Activated B cell treated with CpG ODN at 0.5 μM for 24 hours (primary cell): Measurements from ENCODE around the gene ZNF175. TPM values are rescaled to one million over a fixed set of nuclear protein-coding genes. Genes with fewer than 3 reads are reported as not detected.

Source experiments
- ATAC-seq: fragments of 200-7000 bp; cut with Tn5 transposase; one replicate; pipeline ENCODE4 v1.10.0; 2021; ENCODE audit warnings: low read depth, mild to moderate bottlenecking, moderate library complexity
- CTCF ChIA-PET: fragments of 350-600 bp; sonication (Branson Sonifier 250); formaldehyde crosslinking; loops from one replicate; lab custom pipeline; 2021; ENCODE audit warnings: antibody characterized with exemption; lab: Charles Lee
- POLR2A ChIA-PET: fragments of 350-600 bp; sonication (Branson Sonifier 250); formaldehyde crosslinking; loops from one replicate; lab custom pipeline; 2021; ENCODE audit warnings: antibody characterized with exemption; lab: Charles Lee
- DNase-seq: peaks from one replicate; pipeline ENCODE4 v3.0.0; 2022
- H3K27ac Mint-ChIP-seq: one replicate; pipeline ENCODE4 v1.8.0; 2020; ENCODE audit warnings: mixed read lengths
- H3K27me3 Mint-ChIP-seq: one replicate; pipeline ENCODE4 v1.8.0; 2021; ENCODE audit warnings: mixed read lengths
- H3K36me3 Mint-ChIP-seq: one replicate; pipeline ENCODE4 v1.8.0; 2021; ENCODE audit warnings: low read depth, mixed read lengths
- H3K4me1 Mint-ChIP-seq: one replicate; pipeline ENCODE4 v1.8.0; 2021; ENCODE audit warnings: mixed read lengths
- H3K4me3 Mint-ChIP-seq: one replicate; pipeline ENCODE4 v1.8.0; 2020; ENCODE audit warnings: mild to moderate bottlenecking, mixed read lengths
- H3K9me3 Mint-ChIP-seq: one replicate; pipeline ENCODE4 v1.8.0; 2020; ENCODE audit warnings: mixed read lengths
- CTCF ChIP-seq: fragments of 200-600 bp; IDR thresholded peaks from one replicate; pipeline ENCODE4 v1.8.0; 2022; ENCODE audit warnings: antibody characterized with exemption, mild to moderate bottlenecking
- intact Hi-C: fragments of 100-400 bp; cut with micrococcal nuclease; formaldehyde crosslinking; loops from one replicate; pipeline ENCODE4 v1.15.1; 2024
- total RNA-seq: library from RNA; stranded (reverse); gene quantifications from 2 replicates; pipeline ENCODE4 v1.2.3, GENCODE V29; 2022

ZNF175 gene
- total RNA-seq, 1 donor from 2014 or later = 23.6 TPM

GRCh38 chr19:51566489-51567100, 4.5 kb upstream of the ZNF175 start:
- Mint-ChIP-seq H3K9me3 (no peaks in the 10 kb centered on the region), H3K36me3 (peaks cover 7% of the 10 kb centered on the region), H3K27me3 (no peaks in the 10 kb centered on the region), H3K4me3 (no peak overlapping the region), H3K4me1 (peaks cover 40% of the 10 kb centered on the region), H3K27ac (no peak overlapping the region)
- DNase-seq (no peak), ATAC-seq (no peak)
- ChIA-PET CTCF (interaction anchor here (1.6 kb wide), 1 partner anchor 14 kb away, joined by 5 read pairs; no protein-coding TSS in a partner anchor), POLR2A (interaction anchor here (1.0 kb wide), 1 partner anchor 36 kb away, joined by 3 read pairs; no protein-coding TSS in a partner anchor)
- intact Hi-C loops = no loop called here
- no peak for TF ChIP-seq CTCF

- no peaks in the 10 kb centered on the region for H3K9me3 Mint-ChIP-seq
- DNase-seq (no peak), ATAC-seq (no peak)
- H3K36me3 Mint-ChIP-seq = peaks cover 11% of the 10 kb centered on the region
- ChIA-PET CTCF (no interaction called here), POLR2A (no interaction called here)
- TF ChIP-seq CTCF = no peak
- no peaks in the 10 kb centered on the region for H3K27me3 Mint-ChIP-seq
- no peak overlapping the region for H3K27ac Mint-ChIP-seq
- H3K4me3 Mint-ChIP-seq = no peak overlapping the region
- intact Hi-C loops = no loop called here
- H3K4me1 Mint-ChIP-seq = peaks cover 48% of the 10 kb centered on the region
These were observed 3.5 kb upstream of the ZNF175 start for GRCh38 chr19:51567583-51567982.

GRCh38 chr19:51568456-51568855, 2.6 kb upstream of the ZNF175 start:
- TF ChIP-seq CTCF = no peak
- Mint-ChIP-seq H3K4me3 (no peak overlapping the region), H3K27ac (no peak overlapping the region), H3K27me3 (no peaks in the 10 kb centered on the region), H3K9me3 (no peaks in the 10 kb centered on the region), H3K4me1 (peaks cover 55% of the 10 kb centered on the region), H3K36me3 (peaks cover 17% of the 10 kb centered on the region)
- ATAC-seq (no peak), DNase-seq (no peak)
- intact Hi-C loops = no loop called here
- CTCF ChIA-PET = no interaction called here
- POLR2A ChIA-PET = no interaction called here

GRCh38 chr19:51571599-51571998, 516 bp downstream of the ZNF175 start:
- H3K36me3 Mint-ChIP-seq = peaks cover 39% of the 10 kb centered on the region
- POLR2A ChIA-PET = interaction anchor here (0.9 to 1.6 kb wide), 4 partner anchors 20 to 53 kb away, joined by 3 to 5 read pairs (median 4); no protein-coding TSS in a partner anchor
- H3K4me1 Mint-ChIP-seq = peaks cover 40% of the 10 kb centered on the region
- no peak for ATAC-seq
- no peaks in the 10 kb centered on the region for H3K27me3 Mint-ChIP-seq
- peak overlapping the region; percentile 96 for H3K4me3 Mint-ChIP-seq
- peak overlapping the region; percentile 86 for H3K27ac Mint-ChIP-seq
- intact Hi-C loops = loop anchor here (1.0 to 2.0 kb wide), 4 partner anchors 21 to 40 kb away; partner anchors contain the start of gene SIGLEC6
- CTCF ChIA-PET = interaction anchor here (1.0 to 1.5 kb wide), 3 partner anchors 21 to 99 kb away, joined by 3 to 4 read pairs (median 4); no protein-coding TSS in a partner anchor
- DNase-seq = no peak
- no peaks in the 10 kb centered on the region for H3K9me3 Mint-ChIP-seq
- no peak for TF ChIP-seq CTCF

- intact Hi-C loops = no loop called here
These were observed 1.3 kb downstream of the ZNF175 start for GRCh38 chr19:51572410-51572809.

More at GRCh38 chr19:51572410-51572809, 1.3 kb downstream of the ZNF175 start:
- DNase-seq = no peak
- Mint-ChIP-seq H3K9me3 (no peaks in the 10 kb centered on the region), H3K36me3 (peaks cover 46% of the 10 kb centered on the region), H3K4me1 (peaks cover 44% of the 10 kb centered on the region), H3K4me3 (peak overlapping the region; percentile 96), H3K27me3 (no peaks in the 10 kb centered on the region), H3K27ac (peak overlapping the region; percentile 52)
- ATAC-seq = peak; percentile 33
- no peak for TF ChIP-seq CTCF
- ChIA-PET POLR2A (interaction anchor here (0.9 to 1.2 kb wide), 4 partner anchors 30 to 54 kb away, joined by 3 to 6 read pairs (median 3); partner anchors contain the start of gene SIGLEC6), CTCF (interaction anchor here (0.6 to 1.5 kb wide), 6 partner anchors 22 to 1656 kb away, joined by 3 to 8 read pairs (median 4); no protein-coding TSS in a partner anchor)
